Hematopoietic multipotent progenitor cell (in vitro differentiated cells): Measurements from ENCODE around the gene SLIT3. TPM values are rescaled to one million over a fixed set of nuclear protein-coding genes. Genes with fewer than 3 reads are reported as not detected.

Experiments
- DNase-seq, 3 donors: peaks; one replicate each; pipeline ENCODE4 v3.0.0-alpha.2; 2011 to 2015; ENCODE audit warnings: low read depth in 2 of 3, low spot score in 2 of 3
- total RNA-seq: library from RNA; depleted of rRNA; stranded (reverse); fragments of >200 nt; gene quantifications from one replicate; pipeline ENCODE4 v1.2.3, GENCODE V29; 2012

SLIT3 gene
- total RNA-seq, 1 donor: under 0.01 TPM

DNA sequence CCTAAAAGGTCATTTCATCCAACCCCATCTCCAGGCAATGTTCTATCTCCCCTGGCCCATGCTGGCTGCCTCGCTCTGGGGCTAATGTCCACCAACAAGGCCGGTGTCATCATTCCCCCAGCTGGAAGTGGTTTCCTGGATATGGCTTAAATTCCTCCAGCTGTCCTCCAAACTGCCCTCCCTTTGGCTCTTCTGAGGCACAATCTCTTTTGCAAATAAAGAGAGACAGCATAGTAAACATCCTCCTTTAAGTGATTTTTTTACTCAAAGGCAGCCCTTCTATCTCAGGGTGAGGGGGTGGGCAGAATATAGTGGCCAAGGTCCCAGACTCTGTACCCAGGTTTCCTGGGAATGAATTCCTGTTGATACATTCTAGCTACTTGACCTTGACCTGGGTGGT is 604.3 kb downstream of the SLIT3 start:
- DNase-seq: no peak

DNA sequence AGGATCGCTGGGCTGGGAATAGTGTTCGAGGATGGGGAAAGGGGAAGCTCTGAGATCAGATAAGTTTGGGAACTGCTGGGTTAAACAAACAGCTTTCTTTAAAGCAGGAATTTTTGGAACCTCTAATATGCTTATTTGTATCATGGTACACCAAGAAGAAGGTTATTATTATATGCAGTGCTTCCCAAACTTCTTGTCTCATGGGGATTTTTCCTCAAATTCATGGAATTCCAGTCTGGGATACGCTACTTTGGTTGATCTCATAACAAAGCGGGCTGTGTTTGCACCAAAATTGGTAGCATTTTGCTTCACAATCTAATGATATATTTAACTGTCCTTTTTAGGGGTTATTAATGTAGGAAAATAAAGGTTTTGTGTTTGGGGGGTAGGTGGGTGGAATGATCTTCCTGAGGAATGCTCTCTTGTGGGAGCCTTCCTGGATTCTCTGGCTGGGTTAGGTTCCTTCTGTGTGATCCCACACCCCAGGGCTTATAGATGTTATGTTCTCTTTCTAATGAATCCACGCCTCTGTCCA is 605.6 kb downstream of the SLIT3 start:
- DNase-seq: no peak

- no peak for DNase-seq
Observed at GRCh38 chr5:168694289-168694688, 606.6 kb downstream of the SLIT3 start.

- no peak for DNase-seq
Observed at GRCh38 chr5:168693883-168694282, 607.1 kb downstream of the SLIT3 start.

GRCh38 chr5:168693297-168693696 is 607.6 kb downstream of the SLIT3 start:
- no peak for DNase-seq

GRCh38 chr5:168691891-168692290 is 609.0 kb downstream of the SLIT3 start:
- no peak for DNase-seq

GRCh38 chr5:168689260-168689659 is 611.7 kb downstream of the SLIT3 start:
- DNase-seq: no peak

DNA sequence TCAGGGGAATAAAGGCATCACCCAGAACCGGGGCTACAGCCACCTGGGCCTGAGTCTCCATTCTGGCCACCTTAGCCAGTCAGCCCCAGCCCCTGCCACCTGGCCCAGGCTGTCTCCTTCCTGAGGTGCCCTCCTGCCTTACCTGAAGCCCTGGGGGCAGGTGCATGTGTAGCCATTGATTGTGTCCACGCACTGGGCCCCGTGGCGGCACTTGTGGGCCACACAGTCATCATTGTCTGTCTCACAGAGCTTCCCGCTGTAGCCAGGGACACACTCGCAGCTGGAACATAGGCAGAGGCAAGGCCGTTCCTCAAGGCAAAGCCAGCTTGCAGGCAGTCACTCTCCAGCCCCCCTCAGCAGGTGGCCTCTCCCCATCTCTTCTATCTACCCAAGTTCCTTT is 614.1 kb downstream of the SLIT3 start:
- DNase-seq: no peak

DNA sequence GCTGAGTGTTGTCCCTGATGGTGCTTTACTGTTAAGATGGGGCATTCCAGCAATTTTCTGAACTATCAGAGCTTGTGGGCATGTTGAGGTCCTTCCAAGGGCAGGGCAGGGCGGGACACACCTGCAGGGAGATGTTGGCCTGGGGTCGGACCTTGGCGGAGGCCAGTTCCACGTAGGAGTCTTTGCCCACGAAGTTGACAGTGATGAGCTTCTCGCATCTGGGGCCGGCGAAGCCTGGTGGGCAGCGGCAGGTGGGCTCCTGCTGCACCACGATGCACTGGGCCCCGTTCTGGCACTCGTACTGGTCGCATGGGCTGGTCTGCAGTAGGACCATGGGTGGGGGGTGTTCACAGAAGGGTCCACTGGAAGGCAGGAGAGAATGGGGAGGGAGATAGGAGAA is 615.4 kb downstream of the SLIT3 start:
- DNase-seq: no peak

DNA sequence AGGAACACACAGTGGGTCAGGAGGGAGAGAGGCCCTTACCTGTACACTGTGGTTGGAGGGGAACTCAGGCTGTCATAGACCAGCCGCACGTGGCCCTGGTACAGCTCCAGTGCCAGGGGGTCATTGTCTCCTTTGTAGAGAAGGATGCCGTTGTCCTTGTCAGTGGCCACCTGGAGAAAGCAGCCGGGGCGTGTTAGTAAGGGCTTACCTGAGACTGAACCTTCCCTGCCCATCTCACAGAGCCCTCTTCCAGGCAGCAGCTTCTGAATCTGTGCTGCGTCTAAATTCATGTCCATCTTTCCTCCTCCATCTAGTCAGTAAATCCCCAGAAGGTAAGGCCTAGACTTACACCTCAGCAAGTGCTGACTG is 617.0 kb downstream of the SLIT3 start:
- no peak for DNase-seq

- DNase-seq: peak in 2 of 3 donors; percentile 36 to 54
Observed at GRCh38 chr5:168683247-168683926, 617.6 kb downstream of the SLIT3 start.

DNA sequence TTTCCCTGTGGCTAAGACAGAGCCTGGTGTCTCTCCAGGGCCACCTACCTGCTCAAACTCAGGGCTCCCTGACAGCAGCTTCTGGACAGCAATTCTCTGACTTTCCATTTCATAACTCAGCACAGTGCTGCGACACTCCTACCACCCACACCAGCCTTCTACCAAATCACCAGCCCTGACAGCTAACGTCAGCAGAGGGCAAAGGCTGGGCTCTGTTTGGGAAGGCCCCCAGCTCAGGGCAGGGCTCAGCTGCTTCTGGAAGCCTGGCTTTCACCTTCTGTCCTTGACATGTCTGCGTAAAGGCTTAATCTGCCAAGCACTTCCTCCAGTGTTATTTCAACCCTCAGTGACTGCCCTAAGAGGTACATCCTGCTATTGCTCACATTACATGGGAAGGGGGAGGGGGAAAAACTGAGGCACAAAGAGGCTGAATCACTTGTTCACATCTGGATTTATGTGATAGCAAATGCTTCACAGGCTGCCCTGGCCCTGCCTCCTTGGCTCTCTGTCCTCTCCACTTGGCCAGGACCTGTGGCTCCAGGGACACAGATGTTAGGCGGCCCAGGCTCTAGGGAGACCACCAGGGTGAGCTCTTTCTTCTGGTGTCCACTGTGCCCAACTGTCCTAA is 619.3 kb downstream of the SLIT3 start:
- no peak for DNase-seq

- DNase-seq: no peak
Observed at GRCh38 chr5:168680395-168680794, 620.5 kb downstream of the SLIT3 start.

DNA sequence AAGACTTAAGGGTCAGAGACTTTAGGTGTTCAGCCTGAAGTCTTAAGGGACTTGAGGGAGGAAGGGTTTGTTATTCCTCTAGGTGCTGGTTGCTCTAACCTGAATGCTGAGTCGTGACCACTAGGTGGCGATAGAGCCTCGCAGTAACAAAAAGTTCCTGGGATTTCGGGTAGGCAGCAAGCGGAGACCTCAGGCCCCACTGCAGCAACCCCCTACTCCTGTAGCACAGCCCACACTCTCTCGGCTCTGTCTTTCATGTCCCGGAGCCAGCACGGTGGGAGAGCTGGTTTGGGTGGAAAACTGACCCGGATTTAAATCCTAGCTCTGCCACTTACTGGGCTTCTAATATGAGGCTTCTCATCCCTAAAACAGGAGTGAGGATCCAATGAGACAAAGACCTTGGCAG is 621.4 kb downstream of the SLIT3 start:
- peak; percentile 29 to 69 (median 55) for DNase-seq

DNA sequence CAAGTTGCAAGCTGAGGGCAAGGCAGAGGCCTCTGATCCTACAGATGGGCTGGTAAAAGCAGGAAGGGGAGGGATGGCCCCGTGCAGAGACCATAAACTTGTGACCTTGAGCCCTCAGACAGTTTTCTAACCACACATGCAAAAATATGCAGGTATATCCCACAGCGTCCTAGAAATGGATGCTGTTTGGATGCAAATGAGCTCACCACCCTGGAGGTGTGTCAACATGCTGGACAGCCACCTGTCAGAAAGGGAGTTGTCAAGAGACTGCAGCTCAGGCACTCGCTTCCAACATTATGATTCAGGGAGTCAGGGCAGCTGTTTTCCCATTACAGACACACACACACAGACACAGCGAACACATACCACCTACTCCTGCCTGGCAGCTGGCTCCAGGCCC is 624.4 kb downstream of the SLIT3 start:
- no peak for DNase-seq

DNA sequence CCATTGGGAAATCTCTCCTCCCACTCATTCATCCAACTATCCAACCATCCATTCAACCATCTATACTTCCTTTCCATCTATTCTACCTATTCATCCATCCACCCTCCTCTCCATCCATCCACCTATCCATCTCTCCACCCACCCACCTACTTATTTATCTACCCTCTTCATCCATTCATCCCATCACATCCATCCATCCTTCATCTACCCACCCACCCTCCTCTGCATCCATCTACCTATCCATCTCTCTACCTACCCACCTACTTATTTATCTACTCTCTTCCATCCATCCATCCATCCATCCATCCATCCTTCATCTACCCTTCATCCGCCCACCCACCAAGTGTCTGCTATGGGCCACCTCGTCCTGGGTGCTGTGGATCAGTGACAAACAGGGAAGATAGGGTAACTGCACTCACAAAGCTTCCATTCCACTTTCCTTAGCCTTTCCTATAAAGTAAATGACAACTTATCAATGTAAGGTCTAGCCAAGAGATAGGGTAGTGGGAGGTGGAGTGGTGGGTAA is 625.0 kb downstream of the SLIT3 start:
- no peak for DNase-seq

DNA sequence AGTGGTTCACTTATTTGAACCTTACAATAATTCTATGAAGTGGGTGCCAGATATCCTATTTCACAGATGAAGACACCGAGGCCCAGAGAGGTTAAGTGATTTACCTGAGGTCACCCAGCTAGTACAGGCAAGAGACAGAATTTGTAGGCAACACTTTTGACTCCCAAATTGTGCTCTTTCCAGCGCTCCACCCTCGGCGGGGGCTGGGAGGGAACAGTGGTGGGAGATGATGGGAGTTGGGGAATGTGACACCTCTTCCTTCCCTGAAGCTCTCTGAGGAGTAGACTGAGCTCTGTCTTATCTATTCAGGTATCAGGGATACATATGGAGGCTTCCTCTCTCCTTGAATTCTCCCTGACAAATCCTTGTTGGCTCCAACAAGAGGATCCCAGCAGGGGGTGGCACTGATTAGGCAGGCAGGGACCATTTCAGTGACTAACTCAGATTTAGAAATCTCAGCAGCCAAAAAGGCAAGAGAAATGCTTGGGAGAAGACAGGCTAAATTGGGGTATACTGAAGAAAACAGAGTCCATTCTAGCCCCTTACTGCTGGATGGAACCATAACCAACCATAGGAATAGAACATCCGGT is 626.0 kb downstream of the SLIT3 start:
- DNase-seq: no peak

DNA sequence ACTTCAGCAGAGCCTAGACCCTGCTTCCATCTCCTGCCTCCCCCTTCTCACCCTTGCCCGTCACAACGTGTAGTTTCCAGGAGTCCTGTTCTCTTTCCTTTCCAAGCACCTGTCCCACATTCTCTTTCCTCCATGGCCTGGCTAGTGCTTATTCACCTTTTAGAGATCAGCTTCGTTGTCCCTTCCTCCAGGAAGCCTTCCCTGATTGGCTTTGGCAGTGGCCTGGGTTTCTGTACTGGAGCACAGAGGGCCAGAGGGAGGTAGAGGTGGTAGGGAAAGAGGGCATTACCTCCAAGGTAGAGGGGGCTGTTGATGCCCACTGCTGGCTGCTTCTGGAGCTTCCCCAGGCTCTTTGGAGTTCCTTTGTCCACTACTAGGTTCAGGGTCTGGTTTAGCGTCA is 628.1 kb downstream of the SLIT3 start:
- DNase-seq: no peak

DNA sequence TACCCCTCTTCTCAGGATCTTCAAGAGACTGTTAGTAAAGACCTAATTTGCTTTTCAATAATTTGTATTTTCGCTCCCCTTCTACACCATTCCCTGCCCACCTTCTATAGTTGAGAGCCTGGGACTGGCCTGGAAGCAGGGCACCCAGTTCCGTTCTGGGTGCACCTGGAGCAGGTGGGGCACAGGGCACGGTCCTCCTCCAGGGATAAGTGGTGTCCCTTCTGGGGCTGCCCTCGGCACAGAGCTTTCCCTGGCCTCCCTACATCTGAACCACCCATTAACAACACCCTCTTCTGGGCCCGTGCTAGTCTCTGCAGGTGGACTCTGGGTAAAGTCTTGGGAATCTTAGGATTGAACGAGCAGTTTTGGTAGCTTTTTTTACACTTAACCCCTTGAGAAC is 628.9 kb downstream of the SLIT3 start:
- no peak for DNase-seq

- DNase-seq: no peak
Observed at GRCh38 chr5:168670881-168671575, 629.9 kb downstream of the SLIT3 start.

GRCh38 chr5:168669668-168670378 is 631.1 kb downstream of the SLIT3 start:
- no peak for DNase-seq
